B cell (primary cell): ENCODE measurements around the gene HTT-AS.

Experiments used
- EZH2 ChIP-seq: IDR thresholded peaks from 2 replicates; pipeline ENCODE4 v1.6.1; 2012; ENCODE audit warnings: borderline replicate concordance, low read depth, mild to moderate bottlenecking, moderate library complexity, low read length; ENCODE audit not compliant: insufficient read depth, poor library complexity, severe bottlenecking
- TF ChIP-seq, protein P1 (sequence below): fragments of 200-600 bp; IDR thresholded peaks from one replicate; pipeline ENCODE4 v1.8.0; 2022; ENCODE audit warnings: antibody characterized with exemption, mild to moderate bottlenecking

DNA sequence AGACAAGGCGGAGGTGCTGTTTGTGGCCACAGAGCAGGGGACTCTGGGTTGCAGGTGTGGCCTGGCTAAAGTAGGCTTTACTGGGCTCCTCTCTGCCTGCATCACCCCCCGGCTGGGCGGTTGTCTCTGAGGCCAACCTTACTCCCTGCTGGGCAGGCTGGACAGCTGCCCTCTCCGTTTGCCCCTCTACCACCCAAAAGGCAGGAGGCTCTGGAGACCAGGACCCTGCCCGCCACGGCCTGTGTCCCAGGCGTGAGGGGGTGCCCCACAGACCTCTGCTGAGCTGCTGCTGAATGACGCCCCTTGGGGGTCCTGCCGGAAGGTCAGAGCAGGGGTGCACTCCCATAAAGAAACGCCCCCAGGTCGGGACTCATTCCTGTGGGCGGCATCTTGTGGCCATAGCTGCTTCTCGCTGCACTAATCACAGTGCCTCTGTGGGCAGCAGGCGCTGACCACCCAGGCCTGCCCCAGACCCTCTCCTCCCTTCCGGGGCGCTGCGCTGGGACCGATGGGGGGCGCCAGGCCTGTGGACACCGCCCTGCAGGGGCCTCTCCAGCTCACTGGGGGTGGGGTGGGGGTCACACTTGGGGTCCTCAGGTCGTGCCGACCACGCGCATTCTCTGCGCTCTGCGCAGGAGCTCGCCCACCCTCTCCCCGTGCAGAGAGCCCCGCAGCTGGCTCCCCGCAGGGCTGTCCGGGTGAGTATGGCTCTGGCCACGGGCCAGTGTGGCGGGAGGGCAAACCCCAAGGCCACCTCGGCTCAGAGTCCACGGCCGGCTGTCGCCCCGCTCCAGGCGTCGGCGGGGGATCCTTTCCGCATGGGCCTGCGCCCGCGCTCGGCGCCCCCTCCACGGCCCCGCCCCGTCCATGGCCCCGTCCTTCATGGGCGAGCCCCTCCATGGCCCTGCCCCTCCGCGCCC lies 920 bp downstream of the HTT-AS start:
- TF ChIP-seq, protein P1, sequence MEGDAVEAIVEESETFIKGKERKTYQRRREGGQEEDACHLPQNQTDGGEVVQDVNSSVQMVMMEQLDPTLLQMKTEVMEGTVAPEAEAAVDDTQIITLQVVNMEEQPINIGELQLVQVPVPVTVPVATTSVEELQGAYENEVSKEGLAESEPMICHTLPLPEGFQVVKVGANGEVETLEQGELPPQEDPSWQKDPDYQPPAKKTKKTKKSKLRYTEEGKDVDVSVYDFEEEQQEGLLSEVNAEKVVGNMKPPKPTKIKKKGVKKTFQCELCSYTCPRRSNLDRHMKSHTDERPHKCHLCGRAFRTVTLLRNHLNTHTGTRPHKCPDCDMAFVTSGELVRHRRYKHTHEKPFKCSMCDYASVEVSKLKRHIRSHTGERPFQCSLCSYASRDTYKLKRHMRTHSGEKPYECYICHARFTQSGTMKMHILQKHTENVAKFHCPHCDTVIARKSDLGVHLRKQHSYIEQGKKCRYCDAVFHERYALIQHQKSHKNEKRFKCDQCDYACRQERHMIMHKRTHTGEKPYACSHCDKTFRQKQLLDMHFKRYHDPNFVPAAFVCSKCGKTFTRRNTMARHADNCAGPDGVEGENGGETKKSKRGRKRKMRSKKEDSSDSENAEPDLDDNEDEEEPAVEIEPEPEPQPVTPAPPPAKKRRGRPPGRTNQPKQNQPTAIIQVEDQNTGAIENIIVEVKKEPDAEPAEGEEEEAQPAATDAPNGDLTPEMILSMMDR, result no peak
- TF ChIP-seq EZH2, result no peak
